Measurements from ENCODE around the gene KIF22.
"Not testable (repeated sequence)": the region's sequence is repeated elsewhere in the genome, so short reads cannot be mapped to it uniquely, and the experiment has no call there.

The KIF22 gene

GRCh38 chr16:29790949-29791844 lies 646 bp downstream of the KIF22 start:
- peak overlapping the region; percentile 74 to 95 (median 89) for H3K4me2 ChIP-seq
- H4K20me1 ChIP-seq, result peaks cover 0 to 35% (median 14%) of the 10 kb centered on the region in 11 experiments; a peak in 11 of 22 replicates
- peak overlapping the region; percentile 77 to 97 (median 94) for H3K9ac ChIP-seq
- H3K4me3 ChIP-seq, result peak overlapping the region; percentile 78 to 99 (median 94)
- no peaks in the 10 kb centered on the region for H3K9me3 ChIP-seq (replicated peaks in 1 of 11)
- no peak for TF ChIP-seq Cebpa-rat (IDR thresholded peaks at IDR 0.05)
- H3K36me3 ChIP-seq, result peaks cover 0 to 42% (median 38%) of the 10 kb centered on the region in 11 experiments; a peak in 17 of 22 replicates
- H3K27ac ChIP-seq, result peak overlapping the region in 10 of 11 experiments; percentile 69 to 96 (median 90); a peak in 21 of 22 replicates
- peaks cover 29 to 51% (median 42%) of the 10 kb centered on the region in 10 experiments for H3K4me1 ChIP-seq
- no peaks in the 10 kb centered on the region for H3K27me3 ChIP-seq

DNA sequence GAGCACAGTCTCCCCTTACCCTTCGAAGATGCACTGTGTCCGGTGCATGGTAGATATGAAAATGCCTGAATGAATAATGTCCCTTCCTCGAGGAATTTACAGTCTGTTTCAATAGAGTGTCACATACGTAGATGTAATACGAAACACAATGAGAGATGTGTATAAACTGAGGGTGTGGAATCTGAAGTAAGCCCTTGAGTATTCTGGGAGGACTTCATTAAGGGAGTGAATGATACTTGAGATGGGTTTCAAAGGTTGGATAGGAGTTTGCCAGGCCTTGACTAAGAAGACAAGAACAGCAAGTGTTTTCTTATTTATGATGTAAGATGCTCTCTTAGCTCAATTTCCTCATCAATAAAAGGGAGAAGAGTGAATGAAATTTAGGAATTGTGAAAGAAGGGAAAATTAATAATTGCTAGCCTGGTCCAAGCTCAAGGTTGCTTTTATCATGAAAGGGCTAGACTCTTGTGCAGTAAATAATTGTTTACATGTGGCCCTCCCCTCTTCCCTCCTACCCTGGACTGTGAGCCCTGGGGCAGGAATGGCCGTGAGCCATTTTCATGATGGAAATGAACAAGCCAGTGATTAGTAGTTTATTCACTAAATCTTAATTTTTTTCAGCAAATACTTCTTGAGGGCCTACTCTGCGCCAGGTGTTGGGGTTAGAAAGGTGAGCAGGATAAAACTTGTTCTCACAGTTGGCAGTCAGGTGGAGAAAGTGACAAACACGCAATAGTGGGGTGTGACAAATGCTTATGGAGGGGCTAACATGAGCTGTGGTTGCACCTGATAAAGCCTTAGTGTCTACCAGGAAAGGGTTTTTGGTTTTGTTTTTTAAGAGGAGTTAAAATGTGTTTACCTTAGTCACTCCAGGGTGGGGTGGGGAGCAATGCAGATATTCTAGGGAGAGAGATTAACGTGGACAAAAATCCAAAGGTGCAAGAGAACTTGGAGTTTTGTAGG lies 1.6 kb downstream of the KIF22 start:
- Histone ChIP-seq H3K27ac (peak overlapping the region in 9 of 11 experiments; percentile 84 to 96 (median 91); a peak in 13 of 22 replicates), H3K27me3 (no peaks in the 10 kb centered on the region), H3K36me3 (peaks cover 6 to 51% (median 47%) of the 10 kb centered on the region in 11 experiments)

GRCh38 chr16:29793153-29793552 lies 2.6 kb downstream of the KIF22 start:
- H3K27me3 ChIP-seq; H3K9me3 ChIP-seq (replicated peaks in 1 of 11); H3K27ac ChIP-seq; H3K4me3 ChIP-seq: not testable (repeated sequence)
- H3K4me2 ChIP-seq, result peak overlapping the region in 9 of 11 experiments; percentile 74 to 95 (median 90); a peak in 15 of 22 replicates
- H4K20me1 ChIP-seq, result peaks cover 0 to 45% (median 22%) of the 10 kb centered on the region in 11 experiments; a peak in 11 of 22 replicates
- peaks cover 16 to 61% (median 57%) of the 10 kb centered on the region in 11 experiments for H3K36me3 ChIP-seq
- peak overlapping the region in 2 of 11 experiments; percentile 6 to 39; a peak in 4 of 22 replicates for H3K9ac ChIP-seq
- H3K4me1 ChIP-seq, result peaks cover 29 to 51% (median 42%) of the 10 kb centered on the region in 10 experiments

More for the DNA sequence above, 1.6 kb downstream of the KIF22 start:
- peaks cover 29 to 51% (median 42%) of the 10 kb centered on the region in 10 experiments for H3K4me1 ChIP-seq
- H3K9me3 ChIP-seq (replicated peaks in 1 of 11), result no peaks in the 10 kb centered on the region
- peak overlapping the region; percentile 74 to 95 (median 89) for H3K4me2 ChIP-seq
- peaks cover 0 to 44% (median 22%) of the 10 kb centered on the region in 11 experiments; a peak in 11 of 22 replicates for H4K20me1 ChIP-seq
- peak overlapping the region; percentile 77 to 97 (median 94); a peak in 21 of 22 replicates for H3K9ac ChIP-seq
- TF ChIP-seq Cebpa-rat (IDR thresholded peaks at IDR 0.05), result no peak
- H3K4me3 ChIP-seq, result peak overlapping the region; percentile 78 to 99 (median 94)

- no peak overlapping the region for H3K27ac ChIP-seq
- H3K4me2 ChIP-seq, result peak overlapping the region in 6 of 11 experiments; percentile 33 to 93 (median 88); a peak in 5 of 22 replicates
- no peaks in the 10 kb centered on the region for H3K27me3 ChIP-seq
- peaks cover 29 to 51% (median 41%) of the 10 kb centered on the region in 10 experiments for H3K4me1 ChIP-seq
- H3K9ac ChIP-seq, result 0 out of 22 replicates have a peak overlapping the region, but pooled peaks of 1 of the 11 experiments have one; percentile 25
- peaks cover 0 to 45% (median 22%) of the 10 kb centered on the region in 11 experiments; a peak in 11 of 22 replicates for H4K20me1 ChIP-seq
- no peak for TF ChIP-seq Cebpa-rat (IDR thresholded peaks at IDR 0.05)
- no peaks in the 10 kb centered on the region for H3K9me3 ChIP-seq (replicated peaks in 1 of 11)
- no peak overlapping the region for H3K4me3 ChIP-seq
- H3K36me3 ChIP-seq, result peaks cover 27 to 73% (median 68%) of the 10 kb centered on the region in 11 experiments
Observed at GRCh38 chr16:29794231-29794710, 3.7 kb downstream of the KIF22 start.

GRCh38 chr16:29802416-29802935 lies 11.9 kb downstream of the KIF22 start:
- Histone ChIP-seq H3K36me3 (peaks cover 33 to 75% (median 63%) of the 10 kb centered on the region in 11 experiments), H3K27ac (peak overlapping the region in 3 of 11 experiments; percentile 2 to 98 (median 96); a peak in 4 of 22 replicates), H4K20me1 (peaks cover 0 to 10% (median 0%) of the 10 kb centered on the region in 11 experiments; a peak in 3 of 22 replicates), H3K9me3 (replicated peaks in 1 of 11) (no peaks in the 10 kb centered on the region), H3K9ac (peak overlapping the region in 4 of 11 experiments; percentile 34 to 95 (median 64); a peak in 6 of 22 replicates), H3K27me3 (no peaks in the 10 kb centered on the region), H3K4me2 (peak overlapping the region in 10 of 11 experiments; percentile 77 to 99 (median 94); a peak in 12 of 22 replicates), H3K4me3 (no peak overlapping the region), H3K4me1 (peaks cover 22 to 38% (median 28%) of the 10 kb centered on the region in 10 experiments)
- TF ChIP-seq Cebpa-rat (IDR thresholded peaks at IDR 0.05), result no peak

GRCh38 chr16:29804020-29804419 lies 13.5 kb downstream of the KIF22 start:
- Histone ChIP-seq H3K27me3 (no peaks in the 10 kb centered on the region), H3K4me3 (peak overlapping the region in 9 of 10 experiments; percentile 3 to 79 (median 73); a peak in 12 of 20 replicates), H3K36me3 (peaks cover 23 to 75% (median 59%) of the 10 kb centered on the region in 11 experiments), H3K9ac (peak overlapping the region in 10 of 11 experiments; percentile 92 to 97 (median 94); a peak in 19 of 22 replicates), H3K4me1 (peaks cover 29 to 45% (median 35%) of the 10 kb centered on the region in 10 experiments), H3K9me3 (replicated peaks in 1 of 11) (no peaks in the 10 kb centered on the region), H3K4me2 (peak overlapping the region; percentile 77 to 99 (median 96)), H3K27ac (peak overlapping the region in 10 of 11 experiments; percentile 91 to 98 (median 96); a peak in 18 of 22 replicates), H4K20me1 (peaks cover 6 to 21% (median 11%) of the 10 kb centered on the region in 11 experiments; a peak in 21 of 22 replicates)
- no peak for TF ChIP-seq Cebpa-rat (IDR thresholded peaks at IDR 0.05)

DNA sequence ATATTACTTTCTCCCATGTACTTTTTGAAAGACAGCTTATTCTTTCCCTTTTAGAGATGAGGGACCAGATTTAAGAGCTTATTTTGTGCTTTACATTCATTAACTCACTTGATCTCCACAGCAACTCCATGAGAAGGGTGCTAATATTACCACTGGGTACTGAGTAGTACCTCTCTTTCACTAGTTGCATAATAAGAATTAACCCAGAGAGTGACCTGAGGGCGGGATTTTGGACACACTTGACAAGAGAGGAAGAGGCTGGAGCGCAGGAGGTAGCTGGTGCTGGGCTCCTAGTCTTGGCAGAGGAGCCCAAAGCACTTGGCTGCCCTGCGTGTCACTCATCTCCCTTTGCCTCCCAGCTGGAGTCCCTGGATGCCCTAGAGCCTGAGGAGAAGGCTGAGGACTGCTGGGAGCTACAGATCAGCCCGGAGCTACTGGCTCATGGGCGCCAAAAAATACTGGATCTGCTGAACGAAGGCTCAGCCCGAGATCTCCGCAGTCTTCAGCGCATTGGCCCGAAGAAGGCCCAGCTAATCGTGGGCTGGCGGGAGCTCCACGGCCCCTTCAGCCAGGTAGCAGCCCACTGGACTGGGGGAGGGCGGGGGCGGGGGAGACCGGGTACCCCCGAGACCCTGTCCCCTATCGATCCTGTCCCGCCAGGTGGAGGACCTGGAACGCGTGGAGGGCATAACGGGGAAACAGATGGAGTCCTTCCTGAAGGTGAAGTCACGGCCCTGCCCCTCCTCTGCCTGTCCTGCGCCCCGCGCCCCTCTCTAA lies 14.1 kb downstream of the KIF22 start:
- Histone ChIP-seq H3K27me3 (no peaks in the 10 kb centered on the region), H3K4me1 (peaks cover 34 to 51% (median 40%) of the 10 kb centered on the region in 10 experiments), H3K4me2 (peak overlapping the region; percentile 77 to 99 (median 96)), H3K36me3 (peaks cover 22 to 74% (median 57%) of the 10 kb centered on the region in 11 experiments), H3K27ac (peak overlapping the region; percentile 91 to 98 (median 96)), H3K4me3 (peak overlapping the region; percentile 67 to 79 (median 74)), H3K9ac (peak overlapping the region; percentile 92 to 97 (median 94)), H4K20me1 (peaks cover 11 to 21% (median 16%) of the 10 kb centered on the region in 11 experiments; a peak in 21 of 22 replicates), H3K9me3 (replicated peaks in 1 of 11) (no peaks in the 10 kb centered on the region)
- TF ChIP-seq Cebpa-rat (IDR thresholded peaks at IDR 0.05), result no peak

Measured in BLaER1 treated with 17β-estradiol and CSF1 and Interleukin-3, amounts not matched to agents 10 nM and 100 nM (cell line).